HCT116 (cell line): ENCODE measurements around the gene CCR2.
A peak's percentile ranks its signal among the peaks of the same experiment; 100 is the strongest.

Experiments
- CEBPB ChIP-seq: IDR thresholded peaks from 2 replicates; pipeline ENCODE4 v1.6.1; 2012; ENCODE audit warnings: low read depth
- CTCF ChIP-seq, 3 experiments: fragments of 200-600 bp in 1 of 3; sonication (generic) in 1 of 3; IDR thresholded peaks in 2 of 3; conservative IDR thresholded peaks in 1 of 3; 2 replicates each; pipeline ENCODE4 v1.5.1; 2012 to 2017; ENCODE audit warnings: low read depth in 2 of 3, low read length in 2 of 3, antibody characterized with exemption in 1 of 3, borderline replicate concordance in 1 of 3, control low read depth in 1 of 3, mild to moderate bottlenecking in 1 of 3, mixed read lengths in 1 of 3, mixed run types in 1 of 3, moderate library complexity in 1 of 3; ENCODE audit not compliant: insufficient read depth in 1 of 3
- EGR1 ChIP-seq: IDR thresholded peaks from 2 replicates; pipeline ENCODE4 v1.6.1; 2012; ENCODE audit warnings: low read depth
- EZH2 ChIP-seq: fragments of 200-600 bp; sonication (generic); IDR thresholded peaks from 2 replicates; pipeline ENCODE4 v1.6.1; 2017; ENCODE audit warnings: antibody characterized with exemption, mixed run types
- EZH2phosphoT487 ChIP-seq: fragments of 200-600 bp; IDR thresholded peaks from 2 replicates; pipeline ENCODE4 v1.6.1; 2018; ENCODE audit warnings: antibody characterized with exemption, borderline replicate concordance
- MAX ChIP-seq: IDR thresholded peaks from 2 replicates; pipeline ENCODE4 v1.6.1; 2012
- POLR2A ChIP-seq: IDR thresholded peaks from 2 replicates; pipeline ENCODE4 v1.7.0; 2011; ENCODE audit warnings: borderline replicate concordance; ENCODE audit not compliant: insufficient read depth, insufficient read length; ENCODE audit errors: extremely low read depth
- POLR2AphosphoS5 ChIP-seq: IDR thresholded peaks from 2 replicates; pipeline ENCODE4 v1.6.1; 2011; ENCODE audit warnings: mild to moderate bottlenecking, low read depth, low read length, moderate library complexity
- SIN3A ChIP-seq: IDR thresholded peaks from 2 replicates; pipeline ENCODE4 v1.6.1; 2012; ENCODE audit warnings: low read depth
- SRF ChIP-seq: IDR thresholded peaks from 2 replicates; pipeline ENCODE4 v1.6.1; 2012; ENCODE audit warnings: low read depth
- YY1 ChIP-seq: IDR thresholded peaks from 2 replicates; pipeline ENCODE4 v1.6.1; 2011; ENCODE audit warnings: low read length, low read depth, moderate library complexity, mild to moderate bottlenecking; ENCODE audit not compliant: insufficient replicate concordance; ENCODE audit errors: extremely low read depth
- ZFX ChIP-seq: fragments of 450-650 bp; IDR thresholded peaks from 2 replicates; pipeline ENCODE4 v1.6.1; 2017
- ZNF274 ChIP-seq: fragments of 200-500 bp; sonication (Bioruptor generic); IDR thresholded peaks from 2 replicates; pipeline ENCODE4 v1.6.1; 2014; ENCODE audit warnings: mild to moderate bottlenecking, low read depth, low read length, inconsistent platforms

- TF ChIP-seq ZNF274 (no peak), EGR1 (no peak), POLR2A (no peak), YY1 (no peak), POLR2AphosphoS5 (no peak), CTCF (IDR thresholded peaks at IDR 0.05 in 2 of 3, conservative IDR thresholded peaks at IDR 0.05 in 1 of 3; ENCODE audit: borderline replicate concordance in 1 of 3, insufficient read depth in 1 of 3, low read depth in 2 of 3, low read length in 2 of 3) (no peak), EZH2 (no peak), EZH2phosphoT487 (no peak), SIN3A (no peak), CEBPB (0 out of 2 replicates have a peak, but pooled peaks have one; percentile 16), ZFX (no peak), SRF (no peak), MAX (no peak)
These were observed 39.9 kb downstream of the CCR2 start for GRCh38 chr3:46393554-46394434.
